OCI-LY7 (cell line): ENCODE measurements around the gene LGALS9B. TPM values are rescaled to one million over a fixed set of nuclear protein-coding genes. Genes with fewer than 3 reads are reported as not detected.
"Not testable (repeated sequence)": the region's sequence is repeated elsewhere in the genome, so short reads cannot be mapped to it uniquely, and the experiment has no call there.

ENCODE experiments used
- BruUV-seq: library from RNA; stranded (reverse); fragments of 400-500 nt; replicated peaks from 2 replicates; lab custom pipeline; 2021; lab: Mats Ljungman, UMichigan
- CTCF ChIA-PET: fragments of 300-600 bp; sonication (Branson Sonifier 250); formaldehyde crosslinking; loops from one replicate; lab custom pipeline; 2022; ENCODE audit warnings: antibody characterized with exemption; ENCODE audit not compliant: unreplicated experiment; lab: Charles Lee
- POLR2A ChIA-PET: fragments of 300-600 bp; sonication (Branson Sonifier 250); formaldehyde crosslinking; loops from one replicate; lab custom pipeline; 2022; ENCODE audit warnings: antibody characterized with exemption; lab: Charles Lee
- DNase-seq: peaks from one replicate; pipeline ENCODE4 v3.0.0-alpha.2; 2015; ENCODE audit warnings: low spot score
- H2AFZ ChIP-seq: fragments of 200-600 bp; sonication (generic), shearing (Covaris generic); 2 replicates; pipeline ENCODE4 v1.6.1; 2014; ENCODE audit warnings: mild to moderate bottlenecking, antibody characterized with exemption, low read length, moderate library complexity
- H3K27ac ChIP-seq: fragments of 200-600 bp; sonication (generic); 2 replicates; pipeline ENCODE4 v1.5.1; 2014; ENCODE audit warnings: mixed run types, low read depth, mild to moderate bottlenecking, moderate library complexity, low read length, inconsistent platforms; ENCODE audit not compliant: poor library complexity, severe bottlenecking
- H3K36me3 ChIP-seq: fragments of 200-600 bp; sonication (generic); 2 replicates; pipeline ENCODE4 v1.6.1; 2014; ENCODE audit warnings: mild to moderate bottlenecking, antibody characterized with exemption, low read length, moderate library complexity, mixed read lengths; ENCODE audit not compliant: insufficient read depth
- H3K4me1 ChIP-seq: fragments of 200-600 bp; sonication (generic); 2 replicates; pipeline ENCODE4 v1.5.1; 2014; ENCODE audit warnings: mild to moderate bottlenecking, low read length; ENCODE audit not compliant: insufficient read depth, poor library complexity, severe bottlenecking
- H3K4me2 ChIP-seq: fragments of 200-600 bp; sonication (generic); 2 replicates; pipeline ENCODE4 v1.6.1; 2014; ENCODE audit warnings: mild to moderate bottlenecking, low read length
- H3K4me3 ChIP-seq: fragments of 200-600 bp; sonication (generic); 2 replicates; pipeline ENCODE4 v1.5.1; 2014; ENCODE audit warnings: mild to moderate bottlenecking, low read depth, low read length; ENCODE audit not compliant: poor library complexity, severe bottlenecking
- H3K79me2 ChIP-seq: fragments of 200-600 bp; sonication (generic); 2 replicates; pipeline ENCODE4 v1.6.1; 2016; ENCODE audit warnings: low read depth, mild to moderate bottlenecking, low read length, moderate library complexity, mixed read lengths; ENCODE audit not compliant: insufficient read depth
- H3K9me2 ChIP-seq: fragments of 200-600 bp; sonication (generic); 2 replicates; pipeline ENCODE4 v1.6.1; 2016; ENCODE audit warnings: mild to moderate bottlenecking, low read length, mixed read lengths; ENCODE audit not compliant: insufficient read depth
- H3K9me3 ChIP-seq: fragments of 200-600 bp; sonication (generic); 2 replicates; pipeline ENCODE4 v1.6.1; 2014; ENCODE audit warnings: mild to moderate bottlenecking, mixed run types, low read length, mixed read lengths
- H4K20me1 ChIP-seq: fragments of 200-600 bp; sonication (generic); 2 replicates; pipeline ENCODE4 v1.6.1; 2014; ENCODE audit warnings: mild to moderate bottlenecking, antibody characterized with exemption, low read length, moderate library complexity, mixed read lengths; ENCODE audit not compliant: insufficient read depth
- intact Hi-C: fragments of 100-400 bp; cut with micrococcal nuclease; formaldehyde crosslinking; loops from one replicate; pipeline ENCODE4 v1.10.0; 2022; ENCODE audit not compliant: unreplicated experiment
- total RNA-seq, 2 experiments: library from RNA; depleted of rRNA in 1 of 2; stranded (reverse); fragments of >200 nt in 1 of 2; shearing (Covaris generic) in 1 of 2; gene quantifications; 2 replicates each; pipeline ENCODE4 v1.2.3, GENCODE V29; 2014 to 2022

Gene LGALS9B
- total RNA-seq, 2 experiments from 2014 or later, result not detected

GRCh38 chr17:20505333-20505732 lies 38.0 kb upstream of the LGALS9B start:
- BruUV-seq, POLR2A ChIA-PET, CTCF ChIA-PET, H3K27ac ChIP-seq, intact Hi-C loops, H2AFZ ChIP-seq, H3K4me2 ChIP-seq, H3K9me3 ChIP-seq, H3K36me3 ChIP-seq, H3K9me2 ChIP-seq, H3K4me1 ChIP-seq, H4K20me1 ChIP-seq, H3K79me2 ChIP-seq, DNase-seq, H3K4me3 ChIP-seq: not testable (repeated sequence)

- intact Hi-C loops, CTCF ChIA-PET: not testable (repeated sequence)
These were observed 37.2 kb upstream of the LGALS9B start for GRCh38 chr17:20504388-20505066.

GRCh38 chr17:20501896-20502295 lies 34.6 kb upstream of the LGALS9B start:
- POLR2A ChIA-PET, H3K4me2 ChIP-seq, CTCF ChIA-PET, BruUV-seq, H3K36me3 ChIP-seq, DNase-seq, H3K4me1 ChIP-seq, H3K79me2 ChIP-seq, H3K4me3 ChIP-seq, H3K9me2 ChIP-seq, H3K9me3 ChIP-seq, intact Hi-C loops, H4K20me1 ChIP-seq, H3K27ac ChIP-seq, H2AFZ ChIP-seq: not testable (repeated sequence)

More at GRCh38 chr17:20504388-20505066, 37.2 kb upstream of the LGALS9B start:
- H3K9me3 ChIP-seq, DNase-seq, H3K4me2 ChIP-seq, H3K9me2 ChIP-seq, H3K27ac ChIP-seq, BruUV-seq, POLR2A ChIA-PET, H4K20me1 ChIP-seq, H3K4me1 ChIP-seq, H3K4me3 ChIP-seq, H2AFZ ChIP-seq, H3K36me3 ChIP-seq, H3K79me2 ChIP-seq: not testable (repeated sequence)

GRCh38 chr17:20500346-20500745 lies 33.0 kb upstream of the LGALS9B start:
- H3K4me1 ChIP-seq, DNase-seq, H3K4me2 ChIP-seq, H3K36me3 ChIP-seq, H3K4me3 ChIP-seq, H3K27ac ChIP-seq, H4K20me1 ChIP-seq, H3K9me2 ChIP-seq, H3K9me3 ChIP-seq, CTCF ChIA-PET, H2AFZ ChIP-seq, H3K79me2 ChIP-seq, POLR2A ChIA-PET, intact Hi-C loops, BruUV-seq: not testable (repeated sequence)

GRCh38 chr17:20495420-20495819 lies 28.1 kb upstream of the LGALS9B start:
- H3K36me3 ChIP-seq, H3K4me3 ChIP-seq, POLR2A ChIA-PET, BruUV-seq, H3K9me2 ChIP-seq, H3K79me2 ChIP-seq, H2AFZ ChIP-seq, H3K4me2 ChIP-seq, H4K20me1 ChIP-seq, H3K27ac ChIP-seq, CTCF ChIA-PET, H3K4me1 ChIP-seq, DNase-seq, intact Hi-C loops, H3K9me3 ChIP-seq: not testable (repeated sequence)

- DNase-seq, H3K4me2 ChIP-seq, H3K4me3 ChIP-seq, intact Hi-C loops, H2AFZ ChIP-seq, H3K27ac ChIP-seq, BruUV-seq, H3K79me2 ChIP-seq, H3K4me1 ChIP-seq, H3K36me3 ChIP-seq, POLR2A ChIA-PET, H3K9me3 ChIP-seq, CTCF ChIA-PET, H4K20me1 ChIP-seq, H3K9me2 ChIP-seq: not testable (repeated sequence)
These were observed 27.4 kb upstream of the LGALS9B start for GRCh38 chr17:20494735-20495134.
